Neutrophil (primary cell): Measurements from ENCODE around the gene CDKL2.

Experiments
- H3K27ac ChIP-seq: fragments of 200-600 bp; sonication (generic); 2 replicates; pipeline ENCODE4 v1.5.1; 2016; ENCODE audit warnings: mild to moderate bottlenecking, moderate library complexity
- H3K27me3 ChIP-seq: fragments of 200-600 bp; sonication (generic); 2 replicates; pipeline ENCODE4 v1.6.0; 2016; ENCODE audit warnings: mild to moderate bottlenecking
- H3K36me3 ChIP-seq: fragments of 200-600 bp; sonication (generic); 2 replicates; pipeline ENCODE4 v1.5.1; 2017
- H3K4me1 ChIP-seq, 2 experiments: fragments of 200-600 bp in 1 of 2; sonication (generic) in 1 of 2; 1 replicate in 1 of 2; 2 replicates in 1 of 2; pipeline versions ENCODE4 v1.5.1 to v1.6.1; 2013 to 2016; ENCODE audit warnings: low read depth in 1 of 2, low read length in 1 of 2, mild to moderate bottlenecking in 1 of 2, moderate library complexity in 1 of 2; ENCODE audit not compliant: control insufficient read depth in 1 of 2, insufficient read depth in 1 of 2
- H3K4me3 ChIP-seq, 2 experiments: fragments of 200-600 bp in 1 of 2; sonication (generic) in 1 of 2; 1 replicate in 1 of 2; 2 replicates in 1 of 2; pipeline ENCODE4 v1.5.1; 2013 to 2016; ENCODE audit warnings: low read depth in 1 of 2, low read length in 1 of 2, mild to moderate bottlenecking in 1 of 2, moderate library complexity in 1 of 2
- H3K9me3 ChIP-seq: fragments of 200-600 bp; sonication (generic); 2 replicates; pipeline ENCODE4 v1.5.1; 2016
- TF ChIP-seq, protein P1 (sequence below): fragments of 200-600 bp; sonication (generic); IDR thresholded peaks from 2 replicates; pipeline ENCODE4 v1.5.1; 2016; ENCODE audit warnings: antibody characterized with exemption

Gene CDKL2

DNA sequence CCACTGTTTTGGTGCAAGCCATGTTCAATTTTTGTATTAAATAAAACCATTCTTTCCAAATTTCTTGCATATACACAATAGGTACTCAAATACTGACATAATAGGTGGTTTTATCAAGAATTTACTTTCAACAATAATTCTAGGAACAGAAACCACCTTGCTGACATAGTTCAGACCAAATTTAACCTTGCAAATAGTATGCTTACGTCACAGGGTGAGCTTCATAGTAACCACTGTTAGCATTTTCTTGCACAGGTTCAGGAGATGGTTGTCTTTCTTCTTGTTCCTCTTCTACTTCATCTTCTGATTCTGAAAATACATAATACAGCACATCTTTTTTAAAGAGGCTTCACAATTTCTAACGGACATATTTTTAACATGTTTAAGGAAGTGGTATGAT lies 25.2 kb upstream of the CDKL2 start:
- H3K36me3 ChIP-seq = peaks cover 70% of the 10 kb centered on the region
- no peaks in the 10 kb centered on the region for H3K27me3 ChIP-seq
- no peaks in the 10 kb centered on the region for H3K9me3 ChIP-seq
- H3K4me1 ChIP-seq = peaks cover 3 to 4% of the 10 kb centered on the region in 2 experiments
- peak overlapping the region; percentile 16 for H3K27ac ChIP-seq
- TF ChIP-seq, protein P1, sequence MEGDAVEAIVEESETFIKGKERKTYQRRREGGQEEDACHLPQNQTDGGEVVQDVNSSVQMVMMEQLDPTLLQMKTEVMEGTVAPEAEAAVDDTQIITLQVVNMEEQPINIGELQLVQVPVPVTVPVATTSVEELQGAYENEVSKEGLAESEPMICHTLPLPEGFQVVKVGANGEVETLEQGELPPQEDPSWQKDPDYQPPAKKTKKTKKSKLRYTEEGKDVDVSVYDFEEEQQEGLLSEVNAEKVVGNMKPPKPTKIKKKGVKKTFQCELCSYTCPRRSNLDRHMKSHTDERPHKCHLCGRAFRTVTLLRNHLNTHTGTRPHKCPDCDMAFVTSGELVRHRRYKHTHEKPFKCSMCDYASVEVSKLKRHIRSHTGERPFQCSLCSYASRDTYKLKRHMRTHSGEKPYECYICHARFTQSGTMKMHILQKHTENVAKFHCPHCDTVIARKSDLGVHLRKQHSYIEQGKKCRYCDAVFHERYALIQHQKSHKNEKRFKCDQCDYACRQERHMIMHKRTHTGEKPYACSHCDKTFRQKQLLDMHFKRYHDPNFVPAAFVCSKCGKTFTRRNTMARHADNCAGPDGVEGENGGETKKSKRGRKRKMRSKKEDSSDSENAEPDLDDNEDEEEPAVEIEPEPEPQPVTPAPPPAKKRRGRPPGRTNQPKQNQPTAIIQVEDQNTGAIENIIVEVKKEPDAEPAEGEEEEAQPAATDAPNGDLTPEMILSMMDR = no peak
- H3K4me3 ChIP-seq = no peak overlapping the region

DNA sequence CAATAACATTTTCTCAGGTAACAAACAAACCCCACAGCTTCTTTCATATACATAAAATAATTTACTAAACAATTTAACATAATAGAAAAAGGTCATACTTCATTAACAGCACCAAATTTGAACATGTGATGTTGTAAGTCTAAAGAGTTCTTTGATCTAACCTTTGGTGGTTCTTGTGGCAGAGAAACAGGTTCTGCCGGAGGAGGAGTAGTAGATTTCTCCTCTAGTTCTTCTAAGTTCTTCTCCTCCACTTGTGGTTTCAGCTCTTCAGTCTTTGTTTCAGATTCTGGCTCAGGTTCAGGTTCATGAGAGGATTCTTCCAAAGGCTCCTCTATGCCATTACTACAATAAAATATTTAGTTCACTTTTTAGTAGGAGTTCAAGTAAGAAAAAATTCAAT lies 24.6 kb upstream of the CDKL2 start:
- peaks cover 75% of the 10 kb centered on the region for H3K36me3 ChIP-seq
- TF ChIP-seq, protein P1 = no peak
- H3K9me3 ChIP-seq = no peaks in the 10 kb centered on the region
- no peaks in the 10 kb centered on the region for H3K27me3 ChIP-seq
- H3K4me1 ChIP-seq = peaks cover 3 to 4% of the 10 kb centered on the region in 2 experiments
- H3K4me3 ChIP-seq = no peak overlapping the region
- peak overlapping the region; percentile 16 for H3K27ac ChIP-seq

DNA sequence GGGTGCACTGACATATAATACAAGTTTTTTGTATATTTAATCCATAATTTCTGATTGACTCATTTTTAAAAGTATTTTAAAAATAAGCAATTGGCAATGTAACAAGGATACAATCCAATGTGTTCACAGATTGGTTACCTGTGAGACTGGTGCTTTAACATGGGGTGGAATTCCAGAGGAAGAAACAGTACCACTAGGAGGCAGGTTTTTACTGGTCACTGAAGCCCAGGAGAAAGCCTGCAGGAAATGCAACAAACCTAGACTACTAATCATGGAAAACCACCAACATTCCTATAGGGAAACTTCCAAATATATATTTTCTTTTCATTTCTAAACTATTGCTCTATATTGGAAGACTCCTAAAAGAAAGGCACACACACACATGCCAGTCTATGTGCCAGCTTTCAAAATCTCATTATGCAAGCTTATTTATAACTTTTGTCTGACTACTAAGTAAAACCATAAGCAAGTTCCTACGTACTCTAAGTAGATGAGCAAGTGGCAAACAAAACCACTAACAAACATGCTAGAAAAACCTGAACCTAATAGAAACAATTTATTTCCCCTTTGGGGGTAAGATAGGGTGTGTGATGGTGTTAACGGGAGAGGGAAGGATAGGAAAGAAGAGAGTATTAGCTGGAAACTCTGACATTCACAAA lies 23.6 kb upstream of the CDKL2 start:
- no peak overlapping the region for H3K27ac ChIP-seq

DNA sequence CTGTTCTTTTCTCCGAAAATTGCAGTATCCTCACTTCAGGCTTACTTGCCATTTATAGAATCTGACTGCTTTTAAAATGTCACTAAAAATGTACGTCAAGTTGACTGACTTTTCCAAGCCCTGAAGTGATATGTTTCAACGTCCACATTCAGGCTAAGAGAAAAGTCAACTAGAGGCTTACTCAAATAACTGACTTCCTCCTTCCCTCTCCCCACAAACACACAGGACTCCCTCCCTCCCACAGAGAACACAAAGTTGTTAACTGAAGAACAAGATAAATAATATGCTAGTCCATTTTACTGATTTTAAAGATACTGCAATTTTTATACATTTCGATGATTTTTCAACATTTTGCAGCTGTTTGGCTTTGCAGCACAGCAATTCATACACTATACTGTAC lies 13.8 kb upstream of the CDKL2 start:
- no peak overlapping the region for H3K4me3 ChIP-seq
- H3K36me3 ChIP-seq = peaks cover 63% of the 10 kb centered on the region
- H3K27me3 ChIP-seq = no peaks in the 10 kb centered on the region
- TF ChIP-seq, protein P1 = no peak
- peak overlapping the region; percentile 45 for H3K27ac ChIP-seq
- H3K9me3 ChIP-seq = no peaks in the 10 kb centered on the region
- H3K4me1 ChIP-seq = peaks cover 0 to 8% of the 10 kb centered on the region in 2 experiments

More for the DNA sequence above, 23.6 kb upstream of the CDKL2 start:
- Histone ChIP-seq H3K4me3 (no peak overlapping the region), H3K36me3 (peaks cover 82% of the 10 kb centered on the region), H3K27me3 (no peaks in the 10 kb centered on the region), H3K4me1 (peaks cover 3% of the 10 kb centered on the region in 2 experiments), H3K9me3 (no peaks in the 10 kb centered on the region)
- TF ChIP-seq, protein P1 = no peak

DNA sequence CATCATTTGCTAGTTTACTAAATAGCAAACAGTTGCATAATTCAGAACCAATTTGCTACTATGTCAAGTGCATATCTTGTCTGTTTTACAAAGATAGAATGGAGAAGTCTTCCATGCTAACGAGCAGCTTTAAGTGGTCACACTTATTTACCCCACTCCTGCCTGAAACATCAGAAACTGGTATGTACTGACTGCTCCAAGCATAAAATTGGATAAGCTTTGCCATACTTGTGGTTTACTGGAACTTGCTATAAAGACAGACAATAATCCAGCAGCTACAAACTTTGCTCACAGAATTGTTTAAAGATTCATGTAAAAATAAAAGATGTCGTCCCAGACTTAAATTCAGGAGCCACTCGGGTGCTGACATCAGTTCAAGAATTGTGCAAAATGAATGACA lies 13.3 kb upstream of the CDKL2 start:
- peaks cover 58% of the 10 kb centered on the region for H3K36me3 ChIP-seq
- H3K9me3 ChIP-seq = no peaks in the 10 kb centered on the region
- H3K27me3 ChIP-seq = no peaks in the 10 kb centered on the region
- TF ChIP-seq, protein P1 = no peak
- peaks cover 0 to 8% of the 10 kb centered on the region in 2 experiments for H3K4me1 ChIP-seq
- peak overlapping the region; percentile 45 for H3K27ac ChIP-seq
- H3K4me3 ChIP-seq = no peak overlapping the region
